ENCODE data around the gene EFNA5. TPM values are rescaled to one million over a fixed set of nuclear protein-coding genes. Genes with fewer than 3 reads are reported as not detected.

Gene EFNA5
- total RNA-seq, 4 donors from 2014 or later: 16.6 to 35.3 (median 19.3) TPM

DNA sequence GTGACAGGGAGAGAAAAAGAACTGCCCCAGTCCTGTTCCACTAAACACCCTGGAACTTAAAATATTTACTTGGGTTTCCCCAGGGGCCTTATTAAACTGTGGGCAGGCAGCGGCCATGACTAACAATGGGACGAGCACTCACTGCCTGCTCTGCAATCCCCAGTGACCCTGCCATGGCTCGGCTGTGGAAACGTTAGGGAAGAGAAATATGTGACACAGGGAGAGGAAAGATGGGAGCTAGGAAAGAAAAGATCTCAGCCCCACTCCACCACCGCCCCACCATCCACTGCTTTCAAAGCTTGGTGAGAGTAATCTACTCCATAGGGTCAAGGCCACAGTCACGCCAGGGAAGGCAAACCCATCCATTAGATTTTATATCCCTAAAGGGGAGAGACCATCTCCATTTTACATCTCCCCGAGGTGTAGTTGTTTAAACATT lies 117.6 kb downstream of the EFNA5 start:
- no peak for TF ChIP-seq POLR2A (IDR thresholded peaks at IDR 0.05)
- TF ChIP-seq, protein P1, sequence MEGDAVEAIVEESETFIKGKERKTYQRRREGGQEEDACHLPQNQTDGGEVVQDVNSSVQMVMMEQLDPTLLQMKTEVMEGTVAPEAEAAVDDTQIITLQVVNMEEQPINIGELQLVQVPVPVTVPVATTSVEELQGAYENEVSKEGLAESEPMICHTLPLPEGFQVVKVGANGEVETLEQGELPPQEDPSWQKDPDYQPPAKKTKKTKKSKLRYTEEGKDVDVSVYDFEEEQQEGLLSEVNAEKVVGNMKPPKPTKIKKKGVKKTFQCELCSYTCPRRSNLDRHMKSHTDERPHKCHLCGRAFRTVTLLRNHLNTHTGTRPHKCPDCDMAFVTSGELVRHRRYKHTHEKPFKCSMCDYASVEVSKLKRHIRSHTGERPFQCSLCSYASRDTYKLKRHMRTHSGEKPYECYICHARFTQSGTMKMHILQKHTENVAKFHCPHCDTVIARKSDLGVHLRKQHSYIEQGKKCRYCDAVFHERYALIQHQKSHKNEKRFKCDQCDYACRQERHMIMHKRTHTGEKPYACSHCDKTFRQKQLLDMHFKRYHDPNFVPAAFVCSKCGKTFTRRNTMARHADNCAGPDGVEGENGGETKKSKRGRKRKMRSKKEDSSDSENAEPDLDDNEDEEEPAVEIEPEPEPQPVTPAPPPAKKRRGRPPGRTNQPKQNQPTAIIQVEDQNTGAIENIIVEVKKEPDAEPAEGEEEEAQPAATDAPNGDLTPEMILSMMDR (IDR thresholded peaks at IDR 0.05): no peak
- WGBS, 2 donors: 64 to 75% methylated on average over 7 of the region's 7 CpGs
- H3K4me3 ChIP-seq (ENCODE audit: low read depth, poor library complexity, severe bottlenecking): no peak overlapping the region
- DNase-seq (ENCODE audit: low spot score in 2 of 2): no peak
- intact Hi-C loops (cut with DNase I; ENCODE audit: low total_unique reads): no loop called here

DNA sequence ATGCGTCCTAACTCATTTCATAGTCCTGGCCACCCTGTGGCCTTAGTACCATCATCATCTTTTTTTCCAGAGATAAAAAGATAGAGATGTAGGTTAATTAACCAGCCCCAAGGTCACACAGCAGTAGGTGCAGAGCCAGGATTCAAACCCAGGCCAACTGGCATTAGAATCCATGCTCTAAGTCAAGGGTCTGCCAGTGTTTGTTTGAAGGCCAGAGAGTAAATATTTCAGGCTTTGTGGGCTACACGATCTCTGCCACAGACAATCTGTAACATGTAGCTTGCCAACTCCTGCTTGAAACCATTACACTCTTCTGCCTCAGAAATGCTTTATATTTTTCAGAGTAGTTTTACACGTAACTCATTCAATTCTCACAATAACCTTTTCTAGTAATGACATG lies 119.6 kb downstream of the EFNA5 start:
- no peak for TF ChIP-seq POLR2A (IDR thresholded peaks at IDR 0.05)
- TF ChIP-seq, protein P1 (IDR thresholded peaks at IDR 0.05): no peak
- WGBS, 2 donors: 58 to 70% methylated on average over 3 of the region's 3 CpGs
- intact Hi-C loops (cut with DNase I; ENCODE audit: low total_unique reads): no loop called here
- no peak for DNase-seq (ENCODE audit: low spot score in 2 of 2)
- no peak overlapping the region for H3K4me3 ChIP-seq (ENCODE audit: low read depth, poor library complexity, severe bottlenecking)

DNA sequence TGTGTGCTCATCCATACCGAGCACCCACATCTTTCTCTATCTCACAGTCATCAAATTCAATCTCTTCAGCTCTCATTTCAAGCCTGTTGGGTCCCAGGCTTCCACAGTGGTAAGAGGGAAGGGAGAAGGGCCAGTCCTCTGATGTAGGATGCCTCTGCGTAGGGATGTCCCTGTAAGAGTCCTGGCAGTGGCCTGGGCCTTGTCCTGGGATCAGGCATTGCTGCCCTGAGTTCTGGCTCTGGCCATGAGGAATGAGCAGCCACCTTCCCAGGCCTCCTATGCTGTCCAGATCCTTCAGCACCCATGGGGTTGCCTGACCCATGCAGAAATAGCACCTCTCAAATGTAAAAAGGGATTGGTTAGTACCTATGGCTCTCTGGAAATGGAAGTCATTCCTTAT lies 121.2 kb downstream of the EFNA5 start:
- WGBS, 2 donors: 95 to 98% methylated on average over 2 of the region's 2 CpGs
- H3K4me3 ChIP-seq (ENCODE audit: low read depth, poor library complexity, severe bottlenecking): no peak overlapping the region
- TF ChIP-seq POLR2A (IDR thresholded peaks at IDR 0.05): no peak
- TF ChIP-seq, protein P1 (IDR thresholded peaks at IDR 0.05): no peak
- no peak for DNase-seq (ENCODE audit: low spot score in 2 of 2)
- intact Hi-C loops (cut with DNase I; ENCODE audit: low total_unique reads): no loop called here

DNA sequence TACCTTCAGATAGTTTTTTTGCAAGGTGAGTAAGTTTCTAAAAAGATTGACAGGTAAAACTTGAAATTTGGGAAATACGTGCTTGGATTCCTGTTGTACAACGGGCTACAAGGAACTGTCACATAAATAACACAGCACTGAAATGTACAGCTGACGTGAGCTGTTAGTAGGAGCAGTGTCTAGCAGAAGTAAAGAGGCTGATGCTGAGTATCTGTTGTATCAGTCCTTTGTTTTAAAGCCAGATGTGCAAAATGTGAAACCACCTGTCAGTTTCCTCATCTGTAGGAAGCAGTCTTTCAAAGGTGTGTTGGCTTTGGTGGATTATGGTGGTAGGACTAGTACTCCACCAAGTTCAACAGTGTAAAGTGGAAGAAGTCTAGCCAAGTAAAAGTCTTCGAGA lies 122.3 kb downstream of the EFNA5 start:
- TF ChIP-seq, protein P1 (IDR thresholded peaks at IDR 0.05): no peak
- TF ChIP-seq POLR2A (IDR thresholded peaks at IDR 0.05): no peak
- no peak for DNase-seq (ENCODE audit: low spot score in 2 of 2)
- 85% methylated on average over 4 of the region's 4 CpGs for WGBS, 2 donors
- no peak overlapping the region for H3K4me3 ChIP-seq (ENCODE audit: low read depth, poor library complexity, severe bottlenecking)
- intact Hi-C loops (cut with DNase I; ENCODE audit: low total_unique reads): no loop called here

DNA sequence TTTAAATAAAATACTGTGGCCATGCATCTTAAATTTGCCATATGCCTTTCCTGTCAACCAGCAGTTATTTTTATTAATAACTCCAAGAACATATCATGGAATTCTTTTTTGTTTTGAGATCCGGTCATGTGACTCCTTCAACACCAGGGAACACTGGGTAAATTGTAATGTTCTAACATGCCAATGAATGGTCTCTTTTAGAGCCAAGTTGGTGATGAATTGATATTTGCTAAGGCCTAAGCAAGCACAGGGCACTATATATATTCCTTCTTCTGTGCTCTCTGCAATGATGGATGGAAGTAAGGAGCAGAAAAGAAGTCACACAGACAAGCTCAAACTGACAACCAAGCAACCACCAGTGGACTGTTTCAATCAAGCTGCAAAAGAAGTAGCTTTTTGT lies 124.0 kb downstream of the EFNA5 start:
- intact Hi-C loops (cut with DNase I; ENCODE audit: low total_unique reads): no loop called here
- WGBS, 2 donors: 67 to 77% methylated on average over 1 of the region's 1 CpG
- H3K4me3 ChIP-seq (ENCODE audit: low read depth, poor library complexity, severe bottlenecking): no peak overlapping the region
- DNase-seq (ENCODE audit: low spot score in 2 of 2): no peak
- TF ChIP-seq, protein P1 (IDR thresholded peaks at IDR 0.05): no peak
- no peak for TF ChIP-seq POLR2A (IDR thresholded peaks at IDR 0.05)

DNA sequence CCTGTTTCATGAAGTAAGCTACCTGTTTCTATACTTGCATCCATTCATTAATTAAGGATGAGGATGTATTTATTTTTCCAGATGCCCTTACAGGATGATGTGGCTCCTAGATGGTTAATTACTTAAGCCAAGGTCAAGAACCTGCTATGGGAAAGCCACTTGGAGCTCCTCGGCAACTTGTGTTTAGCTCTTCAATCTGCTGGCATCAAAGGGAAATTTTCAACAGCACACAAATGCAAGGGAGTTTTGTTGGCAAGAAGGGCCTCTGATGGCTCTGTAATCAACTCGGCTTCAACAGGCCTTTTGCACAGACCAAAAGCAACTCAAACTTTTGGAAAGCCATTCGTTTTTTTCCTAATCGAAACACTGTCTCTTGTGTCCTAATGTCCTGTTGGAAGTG lies 125.3 kb downstream of the EFNA5 start:
- DNase-seq (ENCODE audit: low spot score in 2 of 2): no peak
- intact Hi-C loops (cut with DNase I; ENCODE audit: low total_unique reads): no loop called here
- 48 to 63% methylated on average over 4 of the region's 4 CpGs for WGBS, 2 donors
- TF ChIP-seq, protein P1 (IDR thresholded peaks at IDR 0.05): no peak
- no peak for TF ChIP-seq POLR2A (IDR thresholded peaks at IDR 0.05)
- H3K4me3 ChIP-seq (ENCODE audit: low read depth, poor library complexity, severe bottlenecking): no peak overlapping the region

Data from lower leg skin (tissue), 4 donors.